NCI-H1105 (cell line): Measurements from ENCODE around the gene KRT4.

Experiments
- DNase-seq: peaks from one replicate; lab custom pipeline; 2025; lab: John Stamatoyannopoulos, UW

The KRT4 gene

DNA sequence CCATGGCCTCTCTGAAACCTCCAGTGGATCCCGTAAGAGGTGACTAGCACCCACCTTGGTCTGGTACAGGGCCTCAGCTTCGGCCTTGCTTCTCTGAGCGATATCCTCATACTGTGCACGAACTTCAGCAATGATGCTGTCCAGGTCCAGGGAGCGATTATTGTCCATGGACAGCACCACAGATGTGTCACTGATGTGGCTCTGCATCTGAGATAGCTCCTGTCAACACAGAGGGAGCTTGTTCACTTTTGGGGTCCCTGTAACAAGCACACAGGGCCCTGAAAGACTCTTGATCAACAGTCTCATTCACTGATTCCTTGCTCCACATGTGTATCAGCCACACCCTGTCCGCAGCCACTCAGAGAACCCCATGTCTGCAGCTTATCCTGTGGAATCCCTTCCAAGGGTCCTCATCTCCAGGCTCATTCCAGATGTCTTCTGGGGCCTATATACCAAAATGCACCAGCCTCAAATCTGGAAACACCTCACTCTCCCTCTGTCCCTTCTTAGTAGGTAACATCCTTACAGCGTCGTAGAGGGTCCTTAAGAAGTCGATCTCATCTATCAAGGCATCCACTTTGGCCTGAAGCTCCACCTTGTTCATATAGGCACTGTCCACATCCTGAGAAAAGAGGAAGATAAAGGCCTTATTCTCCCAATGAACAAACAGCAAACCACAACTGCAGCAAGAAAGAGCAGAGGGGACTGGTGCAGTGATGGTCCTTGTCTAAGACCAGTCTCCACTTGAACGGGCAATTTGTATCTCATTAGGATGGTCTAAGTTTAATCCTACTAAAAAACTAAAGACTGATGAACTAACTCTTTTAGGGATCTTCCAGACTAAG, 21.5 kb downstream of the KRT4 start:
- no peak for DNase-seq

DNA sequence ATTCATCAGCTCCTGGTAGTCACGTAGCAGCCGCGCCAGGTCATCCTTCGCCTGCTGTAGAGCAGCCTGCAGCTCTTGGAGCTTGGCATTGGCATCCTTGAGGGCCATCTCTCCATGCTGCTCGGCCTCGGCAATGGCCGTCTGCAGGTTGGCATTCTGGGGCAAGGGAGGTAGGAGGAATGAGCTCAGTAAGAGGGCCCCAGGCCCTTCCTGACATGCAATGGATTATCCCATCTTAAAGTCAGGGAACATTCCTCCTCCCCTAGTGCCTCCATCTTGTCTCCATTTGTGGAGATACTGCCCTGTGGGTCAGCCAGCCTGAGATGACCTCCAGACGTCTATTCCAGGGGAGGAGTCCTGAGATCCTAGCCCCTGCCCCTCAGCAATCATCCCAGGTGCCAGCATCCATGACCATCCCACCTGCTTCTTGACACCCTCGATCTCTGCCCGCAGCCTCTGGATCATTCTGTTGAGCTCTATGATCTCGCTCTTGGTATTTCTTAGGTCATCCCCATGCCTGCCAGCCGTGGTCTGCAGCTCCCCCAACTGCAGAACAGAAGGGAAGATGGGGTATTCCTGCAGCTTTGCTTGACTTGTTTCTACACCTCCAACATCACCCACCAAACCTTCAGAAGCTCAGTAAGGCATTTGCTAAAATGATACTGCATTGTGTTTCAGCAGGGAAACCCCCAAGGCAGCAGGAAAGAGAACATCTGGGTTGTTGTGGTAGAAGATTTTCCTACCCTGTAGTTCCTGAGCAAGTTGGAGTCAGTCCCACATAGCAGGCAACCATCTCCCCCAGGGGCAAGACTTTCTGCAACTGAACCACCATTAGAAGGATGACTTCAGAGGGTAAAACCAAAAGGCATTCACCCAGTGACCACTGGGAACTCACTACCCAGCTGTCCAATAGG, 22.4 kb downstream of the KRT4 start:
- DNase-seq: no peak

DNA sequence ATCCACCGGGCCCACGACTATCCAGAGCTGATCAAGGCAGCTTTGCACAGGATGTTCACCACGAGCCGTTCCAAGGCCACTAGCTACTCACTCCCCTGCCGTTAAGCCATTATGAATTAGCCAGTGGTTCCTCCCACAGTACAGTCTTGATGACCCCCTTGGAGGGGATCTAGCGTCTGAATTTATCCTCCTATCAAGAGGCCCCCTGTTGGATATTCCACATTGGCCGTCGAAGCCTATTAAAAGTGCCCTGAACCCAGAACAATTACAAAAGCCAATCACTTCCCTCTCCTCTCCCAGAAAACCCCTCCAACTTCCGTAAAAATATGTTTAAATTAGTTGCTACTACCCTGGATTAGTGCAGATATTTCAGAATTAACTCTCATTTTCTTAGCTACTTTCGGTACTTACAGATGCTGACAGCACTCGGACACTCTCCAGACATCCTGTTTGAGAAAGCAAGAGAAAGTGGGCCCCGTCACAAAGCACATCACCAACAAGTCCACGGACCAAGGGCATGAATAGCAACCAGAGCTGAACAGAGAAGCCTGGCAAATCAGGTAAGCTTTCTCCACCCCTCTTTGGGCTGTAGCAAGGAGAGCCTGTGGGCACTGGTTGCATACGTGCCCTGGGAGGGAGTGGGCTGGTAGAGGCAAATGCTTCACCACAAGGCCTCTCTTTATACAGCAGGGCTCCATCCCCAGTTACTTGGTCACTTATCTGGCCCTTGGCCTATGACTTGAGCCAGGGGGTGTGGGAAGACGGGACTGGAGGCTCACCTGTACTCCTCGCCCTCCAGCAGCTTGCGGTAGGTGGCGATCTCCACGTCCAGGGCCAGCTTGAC, 23.3 kb downstream of the KRT4 start:
- no peak for DNase-seq

DNA sequence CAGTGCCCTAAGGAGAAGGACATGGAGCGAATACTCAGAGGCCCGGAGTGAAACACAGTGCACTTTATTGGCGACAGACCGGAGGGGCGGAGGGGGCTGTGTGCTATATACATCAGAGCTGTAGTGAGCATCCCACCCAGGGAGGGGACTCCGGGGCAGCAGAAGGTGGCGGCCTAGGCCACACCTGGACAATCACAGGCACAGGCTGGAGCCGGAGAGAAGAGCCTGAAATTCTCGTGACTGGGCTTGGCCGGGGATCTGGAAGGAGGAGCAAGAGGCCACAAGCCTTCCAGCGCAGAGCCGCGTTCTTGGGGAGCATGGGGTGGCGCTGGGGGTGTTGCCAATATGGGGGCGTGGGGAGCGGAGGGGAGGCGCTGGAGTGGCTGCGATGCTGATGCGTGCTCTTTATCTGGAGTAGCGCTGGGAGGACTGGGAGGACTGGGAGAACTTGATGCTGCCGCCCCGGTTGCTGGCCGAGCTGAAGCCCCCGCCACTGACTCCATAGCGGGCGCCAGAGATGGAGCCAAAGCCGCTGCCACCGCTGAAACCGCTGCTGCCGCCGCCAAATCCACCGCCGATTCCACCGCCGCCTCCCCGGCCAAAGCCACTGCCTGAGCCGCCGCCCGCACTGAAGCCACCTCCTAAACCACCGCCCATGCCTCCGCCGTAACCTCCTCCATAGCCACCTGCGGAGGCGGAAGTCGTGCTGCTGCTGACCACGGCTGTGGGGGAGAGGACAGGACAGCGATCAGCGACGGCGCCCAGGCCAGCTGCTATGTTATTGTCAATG, 24.1 kb downstream of the KRT4 start:
- DNase-seq: no peak

- no peak for DNase-seq
Observed at GRCh38 chr12:52788876-52789636, 24.9 kb downstream of the KRT4 start.

- no peak for DNase-seq
Observed at GRCh38 chr12:52788192-52788875, 25.6 kb downstream of the KRT4 start.

DNA sequence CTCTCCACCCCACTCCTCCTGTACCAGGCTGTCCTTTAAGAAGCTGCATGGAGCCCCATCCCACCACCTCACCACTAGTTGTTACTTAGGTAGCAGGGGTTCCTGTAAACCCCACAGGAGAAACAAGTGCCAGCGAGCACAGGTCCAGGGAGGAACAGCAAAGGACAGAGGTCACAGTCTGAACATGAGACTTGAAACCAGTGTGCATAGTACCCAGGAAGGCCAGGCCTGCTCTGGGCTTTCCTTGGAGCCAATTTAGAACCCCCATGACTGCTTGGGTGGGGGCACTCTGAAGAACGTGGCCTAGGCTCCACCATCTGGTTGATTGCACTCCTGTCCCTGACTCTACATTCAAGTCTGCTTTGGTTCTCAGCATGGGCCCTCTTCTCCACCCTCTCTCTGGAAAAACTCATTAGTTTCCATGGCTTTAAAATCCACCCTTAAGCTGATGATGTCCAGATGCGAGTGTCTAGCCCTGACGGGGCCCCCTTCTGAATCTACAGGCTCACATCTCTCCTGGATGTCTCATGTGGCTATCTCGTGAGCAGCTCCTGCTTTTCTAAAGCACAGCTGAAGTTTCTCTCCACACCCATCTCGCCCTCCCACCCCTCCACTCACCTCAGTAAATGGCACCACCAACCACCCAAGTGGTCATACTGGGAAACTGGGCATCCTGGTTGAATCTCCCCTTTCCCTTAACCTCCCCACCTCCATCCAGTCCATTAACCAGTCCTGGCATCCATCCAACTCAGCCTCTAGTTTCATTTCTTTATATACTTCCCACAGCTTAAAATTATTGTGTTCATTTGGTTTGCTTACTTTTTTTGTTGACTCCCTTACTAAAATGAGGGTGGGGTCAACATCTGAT, 26.4 kb downstream of the KRT4 start:
- DNase-seq: no peak

DNA sequence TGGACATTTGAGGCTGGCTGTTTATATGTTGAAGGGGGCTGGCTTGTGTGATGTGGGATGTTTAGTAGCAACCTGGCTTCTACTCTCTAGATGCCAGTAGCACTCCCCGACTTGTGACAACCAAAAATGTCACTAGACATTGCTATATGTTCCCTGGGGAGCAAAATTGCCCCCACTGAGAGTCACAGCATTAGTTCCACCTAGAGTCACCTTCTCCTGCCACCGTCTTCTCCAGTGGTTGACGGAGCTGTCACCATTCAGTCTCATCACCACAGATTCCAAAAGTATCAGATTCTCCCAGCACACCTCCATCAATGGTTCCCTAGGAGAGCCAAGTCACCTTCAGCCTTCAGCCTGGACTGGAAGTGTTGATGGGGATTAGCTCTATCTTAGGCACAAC, 29.0 kb downstream of the KRT4 start:
- DNase-seq: no peak

DNA sequence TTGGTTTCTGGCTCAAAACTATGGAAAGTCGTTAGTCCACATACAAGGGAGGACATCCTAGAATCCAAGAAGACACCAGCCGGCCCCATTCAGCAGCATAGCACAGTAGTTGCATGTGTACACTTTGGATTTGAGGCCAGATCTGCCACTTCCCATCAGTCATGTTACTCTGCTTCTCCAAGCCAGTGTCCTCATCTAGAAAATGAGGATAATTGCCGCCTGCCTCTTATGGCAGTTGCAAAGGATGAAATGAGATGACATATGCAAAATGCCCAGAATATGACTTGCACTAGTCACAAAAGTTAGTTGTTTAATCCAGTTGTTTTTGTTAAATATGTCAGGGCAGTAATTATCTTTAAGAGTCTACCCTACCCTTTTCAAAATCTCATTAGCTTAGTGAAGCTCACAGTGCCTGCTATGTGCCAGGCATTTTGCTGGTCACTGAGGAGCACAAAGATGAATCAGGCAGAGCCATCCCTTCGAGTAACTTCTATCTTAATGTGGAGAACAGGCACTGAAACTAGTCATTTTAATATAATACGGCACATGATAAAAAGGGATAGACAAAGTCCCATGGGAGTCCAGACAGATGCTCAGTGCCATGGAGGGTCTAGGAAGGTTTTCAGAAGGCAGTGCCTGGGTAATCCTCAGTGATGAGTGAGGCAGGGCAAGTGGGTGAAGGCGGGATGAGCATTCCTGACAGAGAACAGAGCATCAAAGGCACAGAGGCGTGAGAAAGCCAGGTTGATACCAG, 30.2 kb downstream of the KRT4 start:
- no peak for DNase-seq

- no peak for DNase-seq
Observed at GRCh38 chr12:52782502-52782901, 31.4 kb downstream of the KRT4 start.

GRCh38 chr12:52781399-52782082, 32.4 kb downstream of the KRT4 start:
- DNase-seq: no peak

- no peak for DNase-seq
Observed at GRCh38 chr12:52779914-52780313, 34.0 kb downstream of the KRT4 start.

DNA sequence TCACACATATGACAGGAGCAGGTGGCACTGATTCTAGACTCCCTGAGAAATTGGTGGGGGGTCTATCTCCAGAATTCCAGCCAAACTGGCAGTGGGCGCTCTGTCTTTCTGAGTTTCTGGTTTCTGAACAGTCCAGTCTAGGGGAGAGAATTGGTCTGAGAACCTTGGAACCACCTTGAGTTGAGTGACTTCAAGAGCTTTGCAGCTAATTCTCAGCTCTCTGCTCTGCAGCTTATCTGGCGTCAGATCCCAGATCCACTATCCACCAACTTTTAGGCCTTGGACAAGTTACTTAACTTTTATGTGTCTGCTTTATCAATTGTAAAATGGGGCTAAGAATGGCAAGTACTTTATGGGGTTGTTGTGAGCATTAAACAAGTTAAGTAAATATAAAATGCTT, 35.1 kb downstream of the KRT4 start:
- no peak for DNase-seq

- no peak for DNase-seq
Observed at GRCh38 chr12:52777566-52777965, 36.4 kb downstream of the KRT4 start.

- DNase-seq: no peak
Observed at GRCh38 chr12:52776913-52777395, 37.0 kb downstream of the KRT4 start, which contains the start of gene KRT76. Gene KRT76, minus strand, starts transcription at chr12:52777345. Its CDS starts 54 bp downstream, at chr12:52777291.

- DNase-seq: no peak
Observed at GRCh38 chr12:52776435-52776834, 37.5 kb downstream of the KRT4 start.

- no peak for DNase-seq
Observed at GRCh38 chr12:52774629-52775250, 39.2 kb downstream of the KRT4 start.
